ENCODE measurements around the gene ERICH6B. TPM values are rescaled to one million over a fixed set of nuclear protein-coding genes. Genes with fewer than 3 reads are reported as not detected.
A peak's percentile ranks its signal among the peaks of the same experiment; 100 is the strongest.

Gene ERICH6B
- polyA plus RNA-seq, 3 donors: not detected

DNA sequence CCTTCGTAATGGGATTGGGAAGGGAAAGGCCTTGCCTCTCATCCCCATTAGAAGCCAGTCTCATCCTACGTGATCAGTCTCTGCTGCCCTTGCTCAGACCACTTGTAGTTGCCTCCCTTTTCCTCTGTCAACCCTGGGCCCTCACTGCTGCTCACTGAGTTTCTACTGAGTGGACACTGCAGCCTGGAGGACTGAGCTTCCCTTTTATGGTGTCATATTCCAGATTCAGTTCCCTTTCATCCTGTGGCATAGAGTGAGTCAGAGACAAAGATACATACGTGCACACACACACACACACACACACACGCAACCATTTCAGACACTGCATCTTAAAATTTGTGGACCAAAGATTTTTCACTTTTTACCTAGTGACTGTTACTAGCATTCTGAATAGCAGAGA lies 94.2 kb downstream of the ERICH6B start:
- Mint-ChIP-seq H3K27me3 (ENCODE audit: low read depth in 3 of 3) (peaks cover 0 to 2% (median 0%) of the 10 kb centered on the region in 3 donors), H3K27ac (peak overlapping the region; percentile 80 to 96 (median 84)), H3K4me1 (peaks cover 9% of the 10 kb centered on the region), H3K36me3 (peaks cover 73 to 85% of the 10 kb centered on the region in 2 donors), H3K4me3 (no peak overlapping the region), H3K9me3 (no peaks in the 10 kb centered on the region)
- Histone ChIP-seq H3K79me2 (ENCODE audit: insufficient read depth, low read length) (no peaks in the 10 kb centered on the region), H3K9me3 (replicated peaks in 1 of 2; ENCODE audit: control insufficient read depth in 1 of 2, insufficient read depth in 1 of 2, low read length in 2 of 2) (no peaks in the 10 kb centered on the region), H3K27ac (ENCODE audit: low read depth in 1 of 2, low read length in 2 of 2) (peak overlapping the region in 1 of 2 donors; percentile 72), H3K4me1 (ENCODE audit: control insufficient read depth in 1 of 2, insufficient read depth in 2 of 2, low read length in 2 of 2) (peaks cover 13 to 24% of the 10 kb centered on the region in 2 donors), H3K36me3 (replicated peaks in 1 of 2; ENCODE audit: control insufficient read depth in 1 of 2, insufficient read depth in 2 of 2, low read length in 2 of 2) (peaks cover 72 to 83% of the 10 kb centered on the region in 2 donors), H3K4me3 (replicated peaks in 1 of 3; ENCODE audit: low read depth in 2 of 3, low read length in 3 of 3) (no peak overlapping the region), H3K27me3 (ENCODE audit: control insufficient read depth in 2 of 2, insufficient read depth in 2 of 2, low read length in 2 of 2) (no peaks in the 10 kb centered on the region), H3K9ac (ENCODE audit: insufficient read depth, low read length, poor library complexity, severe bottlenecking) (no peak overlapping the region), H2AFZ (ENCODE audit: insufficient read depth, low read depth, low read length, poor library complexity, severe bottlenecking) (no peak overlapping the region), H3K4me2 (replicated peaks; ENCODE audit: extremely low read depth, low read length, poor library complexity, severe bottlenecking) (no peak overlapping the region), H4K20me1 (ENCODE audit: insufficient read depth, low read length) (no peaks in the 10 kb centered on the region)
- peak; percentile 80 to 94 (median 87) for DNase-seq
- intact Hi-C loops (cut with micrococcal nuclease): no loop called here
- WGBS (ENCODE audit: insufficient coverage): no CpG with 5 or more reads among the region's 4 CpGs
- TF ChIP-seq CTCF (IDR thresholded peaks at IDR 0.05): no peak

GRCh38 chr13:45519493-45519892 lies 96.0 kb downstream of the ERICH6B start:
- Mint-ChIP-seq H3K27ac (peak overlapping the region in 6 of 7 donors; percentile 86 to 92 (median 88)), H3K4me3 (peak overlapping the region in 1 of 2 donors; percentile 46), H3K36me3 (peaks cover 74 to 89% of the 10 kb centered on the region in 2 donors), H3K27me3 (ENCODE audit: low read depth in 3 of 3) (peaks cover 0 to 2% (median 0%) of the 10 kb centered on the region in 3 donors), H3K4me1 (peaks cover 9% of the 10 kb centered on the region), H3K9me3 (no peaks in the 10 kb centered on the region)
- no peak overlapping the region for H3K4me2 ChIP-seq (replicated peaks; ENCODE audit: extremely low read depth, low read length, poor library complexity, severe bottlenecking)
- H3K4me3 ChIP-seq (replicated peaks in 1 of 3; ENCODE audit: low read depth in 2 of 3, low read length in 3 of 3): no peak overlapping the region
- H3K27me3 ChIP-seq (ENCODE audit: control insufficient read depth in 2 of 2, insufficient read depth in 2 of 2, low read length in 2 of 2): no peaks in the 10 kb centered on the region
- no peaks in the 10 kb centered on the region for H3K9me3 ChIP-seq (replicated peaks in 1 of 2; ENCODE audit: control insufficient read depth in 1 of 2, insufficient read depth in 1 of 2, low read length in 2 of 2)
- no CpG with 5 or more reads among the region's 4 CpGs for WGBS (ENCODE audit: insufficient coverage)
- H3K4me1 ChIP-seq (ENCODE audit: control insufficient read depth in 1 of 2, insufficient read depth in 2 of 2, low read length in 2 of 2): peaks cover 13 to 24% of the 10 kb centered on the region in 2 donors
- H3K27ac ChIP-seq (ENCODE audit: low read depth in 1 of 2, low read length in 2 of 2): peak overlapping the region in 1 of 2 donors; percentile 72
- no peaks in the 10 kb centered on the region for H4K20me1 ChIP-seq (ENCODE audit: insufficient read depth, low read length)
- intact Hi-C loops (cut with micrococcal nuclease): loop anchor here in 1 of 2 donors (10.0 kb wide), 1 partner anchor 195 kb away; no protein-coding TSS in a partner anchor
- peak; percentile 36 to 72 (median 45) for DNase-seq
- H2AFZ ChIP-seq (ENCODE audit: insufficient read depth, low read depth, low read length, poor library complexity, severe bottlenecking): no peak overlapping the region
- H3K36me3 ChIP-seq (replicated peaks in 1 of 2; ENCODE audit: control insufficient read depth in 1 of 2, insufficient read depth in 2 of 2, low read length in 2 of 2): peaks cover 76 to 84% of the 10 kb centered on the region in 2 donors
- H3K79me2 ChIP-seq (ENCODE audit: insufficient read depth, low read length): no peaks in the 10 kb centered on the region
- no peak for TF ChIP-seq CTCF (IDR thresholded peaks at IDR 0.05)
- H3K9ac ChIP-seq (ENCODE audit: insufficient read depth, low read length, poor library complexity, severe bottlenecking): no peak overlapping the region
